ENCODE measurements around the gene LMOD2.

DNA sequence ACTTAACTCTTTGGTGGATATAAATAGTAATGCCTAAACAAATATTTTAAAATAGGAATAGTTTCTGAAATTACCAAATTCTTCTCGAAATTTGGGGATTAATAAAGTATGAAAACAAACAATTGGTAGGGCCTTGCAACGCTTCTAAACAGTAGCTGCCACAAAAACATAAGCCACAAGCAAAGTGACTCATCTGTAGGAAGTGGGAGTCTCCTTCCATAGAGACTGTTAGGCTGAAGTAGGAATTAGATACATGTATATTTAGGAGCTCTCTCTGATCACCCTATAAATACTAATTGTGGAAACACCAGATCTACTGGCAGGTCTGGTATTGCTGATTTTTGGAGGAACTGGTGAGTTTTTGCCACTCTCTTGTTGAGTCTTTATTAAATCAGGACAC, 5.7 kb upstream of the LMOD2 start:
- TF ChIP-seq POLR2AphosphoS5 (IDR thresholded peaks at IDR 0.05; ENCODE audit: low read depth, low read length) (no peak), POLR2A (IDR thresholded peaks at IDR 0.05; ENCODE audit: low read depth, low read length) (no peak), TAF1 (IDR thresholded peaks at IDR 0.05; ENCODE audit: borderline replicate concordance, low read depth, low read length) (no peak)

Measured in GM12892 (cell line).